Measurements from ENCODE around the gene OLA1.

The OLA1 gene

GRCh38 chr2:174026122-174026845, 222.0 kb downstream of the OLA1 start:
- no peak for DNase-seq

- DNase-seq = no peak
Measured at GRCh38 chr2:174025271-174026121, 222.8 kb downstream of the OLA1 start.

- DNase-seq = no peak
Measured at GRCh38 chr2:174024524-174025270, 223.6 kb downstream of the OLA1 start.

- DNase-seq = peak; percentile 55 to 72
Measured at GRCh38 chr2:174023591-174024523, 224.5 kb downstream of the OLA1 start.

All from activated CD4-positive, alpha-beta T cell treated with anti-CD3 and anti-CD28 coated beads, Interleukin-2, amount 50 U/mL, for 48 hours (primary cell).